ENCODE data around the gene ZNF574. TPM values are rescaled to one million over a fixed set of nuclear protein-coding genes. Genes with fewer than 3 reads are reported as not detected.

The ZNF574 gene
- total RNA-seq, 1 experiment from 2014 or later = 24.6 TPM

- ChIA-PET POLR2A (interaction anchor here (1.2 kb wide), 1 partner anchor 11 kb away, joined by 5 read pairs; no protein-coding TSS in a partner anchor), CTCF (interaction anchor here (1.9 to 2.9 kb wide), 2 partner anchors 12 to 17 kb away, joined by 4 to 22 read pairs; no protein-coding TSS in a partner anchor), RAD21 (ENCODE audit: low non-redundant PET in 1 of 2, low total read pairs in 2 of 2, uncharacterized antibody in 2 of 2, unreplicated experiment in 2 of 2) (no interaction called here)
- Histone ChIP-seq H3K27me3 (ENCODE audit: insufficient read depth, low read length) (no peaks in the 10 kb centered on the region), H3K36me3 (ENCODE audit: control insufficient read depth in 1 of 2, insufficient read depth in 2 of 2, low read length in 2 of 2) (no peaks in the 10 kb centered on the region), H2AFZ (ENCODE audit: low read depth, low read length, poor library complexity, severe bottlenecking) (no peak overlapping the region), H3K9me3 (ENCODE audit: control insufficient read depth in 1 of 2, insufficient read depth in 1 of 2, low read depth in 1 of 2, low read length in 2 of 2) (no peaks in the 10 kb centered on the region), H3K4me1 (ENCODE audit: control insufficient read depth in 1 of 2, insufficient read depth in 2 of 2, low read length in 2 of 2) (peaks cover 0 to 8% of the 10 kb centered on the region in 2 experiments; a peak in 2 of 4 replicates), H3K79me2 (ENCODE audit: insufficient read depth, low read length) (no peaks in the 10 kb centered on the region), H3K4me3 (replicated peaks in 1 of 2; ENCODE audit: low read depth in 1 of 2, low read length in 2 of 2) (no peak overlapping the region), H3K4me2 (ENCODE audit: low read length) (no peak overlapping the region), H3K27ac (ENCODE audit: low read depth, low read length) (no peak overlapping the region), H3K9me2 (ENCODE audit: insufficient read depth) (no peaks in the 10 kb centered on the region), H4K20me1 (ENCODE audit: insufficient read depth) (no peaks in the 10 kb centered on the region), H3K9ac (ENCODE audit: low read length) (no peak overlapping the region)
- no peak for DNase-seq (ENCODE audit: low read depth, low spot score)
- TF ChIP-seq RAD21 (IDR thresholded peaks at IDR 0.05; ENCODE audit: low read depth) = no peak
- TF ChIP-seq YY1 (IDR thresholded peaks at IDR 0.05; ENCODE audit: extremely low read depth, insufficient replicate concordance, low read depth, low read length) = no peak
- TF ChIP-seq ZNF274 (IDR thresholded peaks at IDR 0.05; ENCODE audit: low read depth, low read length) = no peak
- no peak for TF ChIP-seq MAX (IDR thresholded peaks at IDR 0.05)
- no peak for TF ChIP-seq SP1 (IDR thresholded peaks at IDR 0.05; ENCODE audit: low read depth)
- no peak for TF ChIP-seq POLR2A (IDR thresholded peaks at IDR 0.05; ENCODE audit: borderline replicate concordance, extremely low read depth, insufficient read depth, insufficient read length)
- intact Hi-C loops (cut with micrococcal nuclease) = no loop called here
- BruUV-seq (replicated peaks) = no TSS peak
- no peak for ATAC-seq
Observed at GRCh38 chr19:42125536-42125935, 49.6 kb downstream of the ZNF574 start.

- ATAC-seq = no peak
- CTCF ChIA-PET = no interaction called here
Observed at GRCh38 chr19:42126574-42126973, 50.6 kb downstream of the ZNF574 start.

More at GRCh38 chr19:42126574-42126973, 50.6 kb downstream of the ZNF574 start:
- Histone ChIP-seq H3K27ac (ENCODE audit: low read depth, low read length) (no peak overlapping the region), H4K20me1 (ENCODE audit: insufficient read depth) (no peaks in the 10 kb centered on the region), H3K4me1 (ENCODE audit: control insufficient read depth in 1 of 2, insufficient read depth in 2 of 2, low read length in 2 of 2) (peaks cover 0 to 5% of the 10 kb centered on the region in 2 experiments; a peak in 2 of 4 replicates), H3K79me2 (ENCODE audit: insufficient read depth, low read length) (no peaks in the 10 kb centered on the region), H3K9me3 (ENCODE audit: control insufficient read depth in 1 of 2, insufficient read depth in 1 of 2, low read depth in 1 of 2, low read length in 2 of 2) (no peaks in the 10 kb centered on the region), H3K4me3 (replicated peaks in 1 of 2; ENCODE audit: low read depth in 1 of 2, low read length in 2 of 2) (no peak overlapping the region), H3K9ac (ENCODE audit: low read length) (no peak overlapping the region), H3K9me2 (ENCODE audit: insufficient read depth) (no peaks in the 10 kb centered on the region), H3K36me3 (ENCODE audit: control insufficient read depth in 1 of 2, insufficient read depth in 2 of 2, low read length in 2 of 2) (no peaks in the 10 kb centered on the region), H3K4me2 (ENCODE audit: low read length) (no peak overlapping the region), H2AFZ (ENCODE audit: low read depth, low read length, poor library complexity, severe bottlenecking) (no peak overlapping the region), H3K27me3 (ENCODE audit: insufficient read depth, low read length) (no peaks in the 10 kb centered on the region)
- intact Hi-C loops (cut with micrococcal nuclease) = no loop called here
- ChIA-PET POLR2A (no interaction called here), RAD21 (ENCODE audit: low non-redundant PET in 1 of 2, low total read pairs in 2 of 2, uncharacterized antibody in 2 of 2, unreplicated experiment in 2 of 2) (no interaction called here)
- no peak for TF ChIP-seq CEBPB (IDR thresholded peaks at IDR 0.05; ENCODE audit: low read depth)
- BruUV-seq (replicated peaks) = no TSS peak
- no peak for DNase-seq (ENCODE audit: low read depth, low spot score)

Measured in HCT116 (cell line).